Heart right ventricle (tissue), 16 donors: ENCODE results near the gene PRKAB1. TPM values are rescaled to one million over a fixed set of nuclear protein-coding genes. Genes with fewer than 3 reads are reported as not detected.
A peak's percentile ranks its signal among the peaks of the same experiment; 100 is the strongest.

Experiments
- ATAC-seq, 8 donors: fragments of 200-7000 bp; cut with Tn5 transposase; one replicate each; pipeline ENCODE4 v1.9.1; 2020; ENCODE audit warnings: mild to moderate bottlenecking in 8 of 8, moderate library complexity in 8 of 8, moderate number of reproducible peaks in 1 of 8
- DNase-seq, 2 donors: peaks; one replicate each; pipeline ENCODE4 v3.0.0-alpha.2; 2020
- H3K27ac ChIP-seq, 10 donors: fragments of 200-600 bp; sonication (generic) in 2 of 10; one replicate each; pipeline versions ENCODE4 v1.5.0 to v1.8.0; 2020 to 2022; ENCODE audit warnings: mild to moderate bottlenecking in 3 of 10
- H3K27me3 ChIP-seq, 7 donors: fragments of 200-600 bp; one replicate each; pipeline ENCODE4 v1.8.0; 2021 to 2022; ENCODE audit warnings: mild to moderate bottlenecking in 2 of 7
- H3K36me3 ChIP-seq, 9 donors: fragments of 200-600 bp; sonication (generic) in 1 of 9; one replicate each; pipeline versions ENCODE4 v1.5.0 to v1.8.0; 2020 to 2022; ENCODE audit warnings: mild to moderate bottlenecking in 2 of 9
- H3K4me1 ChIP-seq, 9 donors: fragments of 200-600 bp; sonication (generic) in 1 of 9; one replicate each; pipeline versions ENCODE4 v1.5.0 to v1.8.0; 2020 to 2022; ENCODE audit warnings: mild to moderate bottlenecking in 4 of 9
- H3K4me3 ChIP-seq, 10 donors: fragments of 200-600 bp; sonication (generic) in 2 of 10; one replicate each; pipeline versions ENCODE4 v1.5.0 to v1.8.0; 2020 to 2022; ENCODE audit warnings: mild to moderate bottlenecking in 7 of 10, moderate library complexity in 2 of 10
- H3K9me3 ChIP-seq, 11 donors: fragments of 200-600 bp in 10 of 11; sonication (generic) in 2 of 11; one replicate each; pipeline versions ENCODE4 v1.5.0 to v1.8.0; 2013 to 2022; ENCODE audit warnings: mild to moderate bottlenecking in 2 of 11, control low read depth in 1 of 11, moderate library complexity in 1 of 11
- CTCF ChIP-seq, 9 donors: fragments of 200-600 bp; sonication (generic) in 2 of 9; IDR thresholded peaks; one replicate each; pipeline versions ENCODE4 v1.5.0 to v1.8.0; 2021 to 2022; ENCODE audit warnings: antibody characterized with exemption in 9 of 9, mild to moderate bottlenecking in 5 of 9, moderate library complexity in 1 of 9
- WGBS, 2 donors: extraction: QIAGEN DNeasy Blood & Tissue Kit; methylation state at CpG; one replicate each; pipeline ENCODE4 v1.1.7; 2013; ENCODE audit warnings: inconsistent platforms in 1 of 2; 5-methylcytosine and 5-hydroxymethylcytosine counted together
- intact Hi-C, 10 donors: fragments of 100-400 bp; cut with DNase I; formaldehyde crosslinking; loops; one replicate each; pipeline versions ENCODE4 v1.11.1 to v1.14.2; 2022
- polyA plus RNA-seq, 2 donors: library from polyadenylated mRNA; stranded (reverse); fragments of 200-250 nt; gene quantifications; one replicate each; pipeline ENCODE4 v1.2.3, GENCODE V29; 2013
- total RNA-seq, 10 donors: library from RNA; stranded (reverse); fragmentation: NEBNext Ultra II Directional in 3 of 10; extraction: Animal tissue kit (Norgen Biotek cat#: 25700) in 3 of 10; gene quantifications; one replicate each; pipeline versions ENCODE4 v1.2.1 to v1.2.4, GENCODE V29; 2021 to 2023
- donor health status: Arrhythmogenic right ventricular cardiomyopathy.
- donor health status: ischemic (EF 13 %, LVEDD 7.1; RV severe dilation, severe dysfunction).
- donor health status: healthy with polysubstance abuse.
- donor health status: DM: no; HTN: yes; CAD: no.
- donor health status: DM: no; HTN: no; CAD: no.
- donor health status: ischemic (EF 25% LVEDD 6.9; RV normal size, moderate dysfunction).
- donor health status: ischemic (EF 25% LVEDD 5.7; RV mildly dilated, moderate dysfunction).
- donor health status: healthy.
- donor health status: DM: yes; HTN: yes; CAD: no.
- donor health status: Ischemic cardiomyopathy.
- donor health status: ischemic (EF 35%, LVEDD 5.7; RV mildly dilated, moderate dysfunction).
- donor health status: nonischemic (EF 11% LVEDD 7.7; RV severe dilation, severe dysfunction).
- donor health status: DM: yes; HTN: yes; CAD: no.
- donor health status: PGD.
- donor health status: ischemic (EF 29% LVEDD 5.4; RV normal size, mild dysfunction).
- donor health status: nonischemic (EF 23%, LVEDD 6.1; RV moderate dilation, normal function).

Gene PRKAB1
- total and polyA plus RNA-seq, 12 donors, result 8.6 to 14.5 (median 11.0) TPM

GRCh38 chr12:119630962-119631550, 36.9 kb upstream of the PRKAB1 start:
- Histone ChIP-seq H3K4me3 (no peak overlapping the region), H3K27ac (no peak overlapping the region), H3K9me3 (no peaks in the 10 kb centered on the region), H3K4me1 (peaks cover 0 to 2% (median 0%) of the 10 kb centered on the region in 9 donors), H3K36me3 (peaks cover 0 to 7% (median 0%) of the 10 kb centered on the region in 9 donors), H3K27me3 (peaks cover 0 to 7% (median 0%) of the 10 kb centered on the region in 7 donors)
- DNase-seq (no peak), ATAC-seq (no peak)
- 44 to 91% methylated on average over 1 of the region's 1 CpG for WGBS, 2 donors
- no peak for TF ChIP-seq CTCF (IDR thresholded peaks at IDR 0.05)
- intact Hi-C loops, result no loop called here

GRCh38 chr12:119631930-119632678, 35.8 kb upstream of the PRKAB1 start:
- peaks cover 0 to 2% (median 0%) of the 10 kb centered on the region in 9 donors for H3K4me1 ChIP-seq
- no peak for DNase-seq
- H3K9me3 ChIP-seq, result no peaks in the 10 kb centered on the region
- intact Hi-C loops, result no loop called here
- peak in 4 of 8 donors; percentile 62 to 82 (median 75) for ATAC-seq
- 86 to 94% methylated on average over 4 of the region's 4 CpGs for WGBS, 2 donors
- H3K27me3 ChIP-seq, result peaks cover 0 to 12% (median 0%) of the 10 kb centered on the region in 7 donors
- H3K36me3 ChIP-seq, result peaks cover 0 to 7% (median 0%) of the 10 kb centered on the region in 9 donors
- H3K4me3 ChIP-seq, result no peak overlapping the region
- TF ChIP-seq CTCF (IDR thresholded peaks at IDR 0.05), result no peak
- no peak overlapping the region for H3K27ac ChIP-seq

DNA sequence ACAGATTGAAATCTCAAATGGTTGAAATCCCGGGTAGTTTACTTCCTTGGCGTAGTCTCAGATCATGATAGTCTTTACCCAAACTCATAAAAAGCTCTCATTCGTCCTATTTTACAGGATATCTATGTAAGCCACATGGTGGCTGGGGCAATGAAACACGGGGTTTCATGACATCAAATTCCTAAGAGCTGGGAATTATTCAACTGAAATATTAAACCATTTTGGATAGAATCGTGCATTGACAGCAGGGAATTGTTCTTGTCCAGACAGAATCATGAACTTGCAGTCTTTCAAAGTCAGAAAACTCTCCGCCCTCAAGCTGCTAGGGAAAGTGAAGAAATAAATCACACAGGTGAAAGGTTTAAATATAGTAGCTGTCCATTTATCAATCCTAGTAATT, 33.2 kb upstream of the PRKAB1 start:
- ATAC-seq (no peak), DNase-seq (no peak)
- Histone ChIP-seq H3K4me3 (no peak overlapping the region), H3K27me3 (peaks cover 0 to 12% (median 0%) of the 10 kb centered on the region in 7 donors), H3K36me3 (peaks cover 0 to 7% (median 0%) of the 10 kb centered on the region in 9 donors), H3K27ac (no peak overlapping the region), H3K4me1 (peaks cover 0 to 2% (median 0%) of the 10 kb centered on the region in 9 donors), H3K9me3 (no peaks in the 10 kb centered on the region)
- intact Hi-C loops, result no loop called here
- TF ChIP-seq CTCF (IDR thresholded peaks at IDR 0.05), result no peak
- 49 to 62% methylated on average over 6 of the region's 6 CpGs for WGBS, 2 donors

- peaks cover 0 to 7% (median 0%) of the 10 kb centered on the region in 11 donors for H3K9me3 ChIP-seq
- no peak for ATAC-seq
- intact Hi-C loops, result loop anchor here in 1 of 10 donors (10.0 kb wide), 1 partner anchor 48 kb away; the partner anchor contains the start of gene TMEM233
- no peak overlapping the region for H3K4me3 ChIP-seq
- H3K36me3 ChIP-seq, result no peaks in the 10 kb centered on the region
- TF ChIP-seq CTCF (IDR thresholded peaks at IDR 0.05), result peak in 2 of 9 donors; percentile 16
- H3K27ac ChIP-seq, result no peak overlapping the region
- no peak for DNase-seq
- WGBS, 2 donors, result 61 to 73% methylated on average over 4 of the region's 4 CpGs
- H3K27me3 ChIP-seq, result no peaks in the 10 kb centered on the region
- no peaks in the 10 kb centered on the region for H3K4me1 ChIP-seq
These were observed 24.9 kb upstream of the PRKAB1 start for GRCh38 chr12:119642986-119643385.
